H1 (cell line): ENCODE results near the gene UGT1A1. TPM values are rescaled to one million over a fixed set of nuclear protein-coding genes. Genes with fewer than 3 reads are reported as not detected.
"Not testable (repeated sequence)": the region's sequence is repeated elsewhere in the genome, so short reads cannot be mapped to it uniquely, and the experiment has no call there.

Source experiments
- CTCF ChIA-PET: fragments of 300-600 bp; sonication (Branson Sonifier 250); formaldehyde crosslinking; loops from one replicate; lab custom pipeline; 2021; ENCODE audit not compliant: partially characterized antibody; lab: Charles Lee
- POLR2A ChIA-PET: fragments of 300-600 bp; sonication (Branson Sonifier 250); formaldehyde crosslinking; loops from one replicate; lab custom pipeline; 2021; ENCODE audit warnings: inconsistent platforms; ENCODE audit not compliant: partially characterized antibody; lab: Charles Lee
- DNase-seq, 2 experiments: peaks; one replicate each; pipeline versions ENCODE4 v3.0.0 to v3.0.0-alpha.2; 2010 to 2022; ENCODE audit warnings: low spot score in 2 of 2, low read depth in 1 of 2, mixed read lengths in 1 of 2
- FAIRE-seq: peaks from 2 replicates; lab custom pipeline; 2011; peaks lifted over from hg19 to GRCh38; lab: Jason Lieb, UNC
- H2AFZ ChIP-seq: 2 replicates; pipeline ENCODE4 v1.8.1; 2012; ENCODE audit warnings: low read length, inconsistent platforms
- H2AK5ac ChIP-seq: 2 replicates; pipeline ENCODE4 v1.6.1; 2013; ENCODE audit warnings: low read depth, low read length
- H2BK120ac ChIP-seq: replicated peaks from 2 replicates; pipeline ENCODE3; 2013; ENCODE audit warnings: low read depth, low read length, inconsistent platforms
- H2BK12ac ChIP-seq: 2 replicates; pipeline ENCODE4 v1.6.1; 2013; ENCODE audit warnings: low read depth, low read length
- H2BK15ac ChIP-seq: 2 replicates; pipeline ENCODE4 v1.6.1; 2013; ENCODE audit warnings: low read length
- H2BK20ac ChIP-seq: 2 replicates; pipeline ENCODE4 v1.6.1; 2013; ENCODE audit warnings: low read length
- H2BK5ac ChIP-seq: 2 replicates; pipeline ENCODE4 v1.6.1; 2013; ENCODE audit warnings: low read depth, low read length
- H3K14ac ChIP-seq: 2 replicates; pipeline ENCODE4 v1.6.1; 2013; ENCODE audit warnings: inconsistent platforms; ENCODE audit not compliant: insufficient read length
- H3K18ac ChIP-seq: 2 replicates; pipeline ENCODE4 v1.6.1; 2013; ENCODE audit warnings: low read length; ENCODE audit errors: extremely low read depth
- H3K23ac ChIP-seq: 2 replicates; pipeline ENCODE4 v1.6.1; 2013; ENCODE audit warnings: inconsistent platforms; ENCODE audit not compliant: insufficient read length
- H3K23me2 ChIP-seq: 2 replicates; pipeline ENCODE4 v1.6.1; 2013; ENCODE audit warnings: low read depth, low read length
- H3K27ac ChIP-seq: 2 replicates; pipeline ENCODE4 v1.6.1; 2011; ENCODE audit warnings: low read depth, low read length, inconsistent platforms
- H3K27me3 ChIP-seq, 4 experiments: replicated peaks in 1 of 4; 1 replicate in 1 of 4; 2 replicates in 3 of 4; pipeline versions ENCODE4 v1.6.1 to v1.8.1; 2011 to 2013; ENCODE audit warnings: low read length in 3 of 4, mild to moderate bottlenecking in 3 of 4, inconsistent platforms in 2 of 4, mixed read lengths in 2 of 4, moderate library complexity in 1 of 4; ENCODE audit not compliant: control insufficient read depth in 3 of 4, insufficient read depth in 3 of 4; ENCODE audit errors: extremely low read depth in 1 of 4
- H3K36me3 ChIP-seq, 4 experiments: 2 replicates each; pipeline versions ENCODE4 v1.6.1 to v1.8.1; 2011 to 2013; ENCODE audit warnings: mild to moderate bottlenecking in 4 of 4, low read length in 3 of 4, moderate library complexity in 2 of 4, control low read depth in 1 of 4, inconsistent platforms in 1 of 4; ENCODE audit not compliant: insufficient read depth in 4 of 4, control insufficient read depth in 2 of 4
- H3K4ac ChIP-seq: replicated peaks from 2 replicates; pipeline ENCODE3; 2013; ENCODE audit warnings: low read length, low read depth, mixed read lengths, inconsistent platforms; ENCODE audit not compliant: insufficient read length
- H3K4me1 ChIP-seq, 4 experiments: replicated peaks in 1 of 4; 1 replicate in 1 of 4; 2 replicates in 3 of 4; pipeline versions ENCODE4 v1.6.1 to v1.8.1; 2011 to 2013; ENCODE audit warnings: low read length in 3 of 4, inconsistent platforms in 2 of 4, mixed read lengths in 1 of 4; ENCODE audit not compliant: insufficient read depth in 4 of 4, control insufficient read depth in 3 of 4
- H3K4me2 ChIP-seq, 2 experiments: 2 replicates each; pipeline versions ENCODE4 v1.6.1 to v1.8.1; 2011 to 2013; ENCODE audit warnings: low read depth in 2 of 2, low read length in 2 of 2, control low read depth in 1 of 2, inconsistent platforms in 1 of 2, mild to moderate bottlenecking in 1 of 2; ENCODE audit not compliant: insufficient read depth in 1 of 2
- H3K4me3 ChIP-seq, 4 experiments: fragments of 200-600, 300-600 bp in 1 of 4; sonication (generic), shearing (Covaris generic), sonication (Bioruptor Twin) in 1 of 4; 2 replicates each; pipeline versions ENCODE4 v1.5.1 to v1.8.1; 2011 to 2016; ENCODE audit warnings: low read length in 4 of 4, low read depth in 3 of 4, control low read depth in 2 of 4, inconsistent platforms in 2 of 4, mild to moderate bottlenecking in 2 of 4, mixed read lengths in 1 of 4, moderate library complexity in 1 of 4; ENCODE audit not compliant: insufficient read depth in 2 of 4; ENCODE audit errors: extremely low read depth in 1 of 4
- H3K56ac ChIP-seq: replicated peaks from 2 replicates; pipeline ENCODE3; 2013; ENCODE audit warnings: low read depth, mild to moderate bottlenecking, mixed read lengths, low read length, inconsistent platforms; ENCODE audit not compliant: insufficient read length
- H3K79me1 ChIP-seq: 2 replicates; pipeline ENCODE4 v1.6.1; 2013; ENCODE audit warnings: low read depth, low read length, control low read depth
- H3K79me2 ChIP-seq, 2 experiments: 2 replicates each; pipeline versions ENCODE4 v1.6.1 to v1.8.1; 2012 to 2013; ENCODE audit warnings: low read length in 2 of 2, mild to moderate bottlenecking in 2 of 2, inconsistent platforms in 1 of 2; ENCODE audit not compliant: insufficient read depth in 2 of 2, control insufficient read depth in 1 of 2
- H3K9ac ChIP-seq, 4 experiments: replicated peaks in 1 of 4; 1 replicate in 1 of 4; 2 replicates in 3 of 4; pipeline versions ENCODE4 v1.6.1 to v1.8.1; 2011 to 2013; ENCODE audit warnings: low read depth in 3 of 4, low read length in 3 of 4, control low read depth in 2 of 4, mild to moderate bottlenecking in 2 of 4, moderate library complexity in 2 of 4, inconsistent platforms in 1 of 4; ENCODE audit errors: extremely low read depth in 1 of 4
- H3K9me3 ChIP-seq, 2 experiments: 2 replicates each; pipeline versions ENCODE4 v1.6.1 to v1.8.1; 2012 to 2013; ENCODE audit warnings: mild to moderate bottlenecking in 2 of 2, moderate library complexity in 2 of 2, control low read depth in 1 of 2, inconsistent platforms in 1 of 2, low read depth in 1 of 2, low read length in 1 of 2, mixed read lengths in 1 of 2; ENCODE audit not compliant: insufficient read depth in 2 of 2
- H4K20me1 ChIP-seq, 2 experiments: replicated peaks in 1 of 2; 2 replicates each; pipeline versions ENCODE3 to v1.8.1; 2011 to 2013; ENCODE audit warnings: inconsistent platforms in 2 of 2, low read length in 2 of 2, mild to moderate bottlenecking in 1 of 2; ENCODE audit not compliant: insufficient read depth in 2 of 2, control insufficient read depth in 1 of 2
- H4K5ac ChIP-seq: 2 replicates; pipeline ENCODE4 v1.6.1; 2013; ENCODE audit warnings: low read length, low read depth, mixed read lengths, inconsistent platforms; ENCODE audit not compliant: insufficient read length
- H4K8ac ChIP-seq: 2 replicates; pipeline ENCODE4 v1.8.0; 2013; ENCODE audit warnings: mild to moderate bottlenecking, moderate library complexity, low read length, inconsistent platforms; ENCODE audit not compliant: insufficient read depth; ENCODE audit errors: extremely low read depth
- H4K91ac ChIP-seq: replicated peaks from 2 replicates; pipeline ENCODE3; 2013; ENCODE audit warnings: low read length, mixed read lengths, inconsistent platforms; ENCODE audit not compliant: insufficient read length
- WGBS, 2 experiments: shearing (Covaris generic) in 1 of 2; methylation state at CpG; one replicate each; pipeline versions ENCODE4 v1.1.6 to v1.1.7; 2013 to 2015; ENCODE audit warnings: low lambda C conversion rate in 2 of 2, mixed read lengths in 2 of 2, inconsistent platforms in 1 of 2, low coverage in 1 of 2, missing lambda C conversion rate in 1 of 2; ENCODE audit not compliant: insufficient replicate concordance in 2 of 2, insufficient coverage in 1 of 2, insufficient read length in 1 of 2; ENCODE audit errors: extremely low coverage in 1 of 2, missing lambda C conversion rate in 1 of 2; 5-methylcytosine and 5-hydroxymethylcytosine counted together
- polyA plus RNA-seq, 7 experiments: library from polyadenylated mRNA; depleted of rRNA in 3 of 7; stranded (reverse) in 5 of 7; unstranded in 2 of 7; fragments of >200 nt in 5 of 7; fragments of 200-250 nt in 2 of 7; gene quantifications; 1 replicate in 5 of 7; 2 replicates in 1 of 7; 4 replicates in 1 of 7; pipeline versions ENCODE4 v1.2.1 to v1.2.3, GENCODE V29; 2011 to 2013; ENCODE audit warnings: missing spikeins in 2 of 7, mixed read lengths in 2 of 7
- total RNA-seq: library from RNA; stranded (reverse); fragmentation: NEBNext Ultra II Directional; extraction: Animal tissue kit (Norgen Biotek cat#: 25700); gene quantifications from 2 replicates; pipeline ENCODE4 v1.2.1, GENCODE V29; 2021

UGT1A1 gene
- total and polyA plus RNA-seq, 2 of the 8 experiments (the other 6 are each of a cell fraction or from before 2014, with no cell fraction given) = not detected

DNA sequence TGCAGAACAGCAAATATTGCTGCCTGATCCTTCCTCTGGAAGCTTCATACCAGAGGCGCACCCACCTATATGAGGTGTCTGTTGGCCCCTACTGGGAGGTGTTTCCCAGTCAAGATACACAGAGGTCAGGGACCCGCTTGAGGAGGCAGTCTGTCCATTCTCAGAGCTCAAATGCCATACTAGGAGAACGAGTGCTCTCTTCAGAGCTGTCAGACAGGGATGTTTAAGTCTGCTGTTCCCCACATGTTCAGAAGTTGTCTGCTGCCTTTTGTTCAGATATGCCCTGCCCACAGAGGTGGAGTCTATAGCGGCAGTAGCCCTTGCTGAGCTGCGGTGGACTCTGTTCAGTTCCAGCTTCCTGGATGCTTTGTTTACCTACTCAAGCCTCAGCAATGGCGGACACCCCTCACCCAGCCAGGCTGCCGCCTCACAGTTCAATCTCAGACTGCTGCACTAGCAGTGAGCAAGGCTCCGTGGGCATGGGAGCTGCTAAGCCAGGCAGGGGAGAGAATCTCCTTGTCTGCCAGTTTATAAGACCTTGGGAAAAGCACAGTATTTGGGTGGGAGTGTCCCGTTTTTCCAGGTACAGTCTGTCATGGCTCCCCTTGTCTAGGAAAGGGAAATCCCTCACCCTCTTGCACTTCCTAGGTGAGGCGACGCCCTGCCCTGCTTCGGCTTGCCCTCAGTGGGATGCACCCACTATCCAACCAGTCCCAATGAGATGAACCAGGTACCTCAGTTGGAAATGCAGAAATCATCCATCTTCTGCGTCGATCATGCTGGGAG is 23.0 kb upstream of the UGT1A1 start:
- H3K27me3 ChIP-seq, FAIRE-seq: not testable (repeated sequence)
- CTCF ChIA-PET = interaction anchor here (0.9 kb wide), 1 partner anchor 9 kb away, joined by 3 read pairs; the partner anchor contains the start of gene UGT1A3

More for the DNA sequence above, 23.0 kb upstream of the UGT1A1 start:
- H2BK15ac ChIP-seq, H2BK5ac ChIP-seq, H4K5ac ChIP-seq, POLR2A ChIA-PET, H2AFZ ChIP-seq, H3K4me2 ChIP-seq, H3K9me3 ChIP-seq, H3K4ac ChIP-seq, H4K20me1 ChIP-seq, H3K79me1 ChIP-seq, H3K36me3 ChIP-seq, H3K18ac ChIP-seq, H3K23me2 ChIP-seq, H4K91ac ChIP-seq, H2BK12ac ChIP-seq, H2BK20ac ChIP-seq, H3K27ac ChIP-seq, H3K23ac ChIP-seq, DNase-seq, H2AK5ac ChIP-seq, H3K9ac ChIP-seq, H4K8ac ChIP-seq, H3K4me3 ChIP-seq, H2BK120ac ChIP-seq, H3K14ac ChIP-seq, H3K56ac ChIP-seq, H3K79me2 ChIP-seq, H3K4me1 ChIP-seq: not testable (repeated sequence)
- WGBS, 2 experiments = 82% methylated on average over 14 of the region's 14 CpGs; no CpG with 5 or more reads in 1 of the 2 experiments
